DND-41 (cell line): Measurements from ENCODE around the gene CHST12.

ENCODE experiments used
- CTCF ChIP-seq: IDR thresholded peaks from 2 replicates; pipeline ENCODE4 v1.5.1; 2012; ENCODE audit warnings: borderline replicate concordance, low read length, moderate library complexity, mild to moderate bottlenecking; ENCODE audit not compliant: poor library complexity, severe bottlenecking; ENCODE audit errors: extremely low read depth
- EZH2 ChIP-seq: IDR thresholded peaks from 3 replicates; pipeline ENCODE4 v1.6.1; 2012; ENCODE audit warnings: borderline replicate concordance, low read depth, mild to moderate bottlenecking, moderate library complexity, low read length, inconsistent platforms; ENCODE audit not compliant: severe bottlenecking

DNA sequence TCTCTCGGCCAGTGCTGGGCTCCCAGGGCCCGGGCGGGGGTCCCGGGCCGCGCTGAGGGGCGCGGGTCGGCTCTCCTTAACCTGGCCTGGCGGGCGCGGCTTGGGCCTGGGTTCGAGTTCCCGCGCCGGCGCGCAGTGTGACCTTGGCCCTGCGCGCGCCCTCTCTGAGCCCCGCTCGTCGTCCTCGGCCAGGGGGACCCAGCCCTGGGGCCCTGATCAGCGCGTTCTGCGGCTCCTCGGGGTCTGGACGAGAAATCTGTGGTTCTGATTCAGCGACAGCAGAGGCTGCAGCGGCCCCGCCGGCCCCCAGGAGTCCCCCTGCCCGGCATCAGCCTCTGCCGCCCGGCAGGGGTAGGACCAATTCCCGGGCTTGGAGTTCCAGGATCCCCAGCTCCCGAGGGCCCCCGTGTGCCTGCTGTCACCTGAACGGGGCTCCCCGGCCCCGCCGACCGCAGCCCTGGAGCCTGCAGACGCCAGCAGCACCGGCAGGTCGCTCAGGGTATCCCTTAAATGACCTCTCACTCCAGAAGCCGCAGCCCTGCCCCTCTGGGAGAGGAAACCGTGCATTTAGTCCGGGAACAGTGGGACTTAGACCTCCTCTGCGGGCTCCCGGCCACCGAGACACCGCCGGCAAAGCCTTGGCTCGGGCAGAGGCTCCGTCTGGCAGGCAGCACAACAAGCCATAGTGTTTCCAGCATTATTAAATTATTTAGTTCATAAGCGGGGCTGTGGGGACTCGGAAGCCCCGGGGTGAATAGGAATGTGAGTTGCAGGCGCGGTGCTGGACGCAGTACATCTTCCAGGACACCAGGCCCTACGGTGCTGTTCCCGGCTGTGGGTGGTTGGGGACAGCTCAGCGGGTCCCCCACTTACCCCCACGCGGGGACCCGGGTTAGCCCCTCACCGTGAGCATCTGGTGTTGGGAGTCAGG, 572 bp downstream of the CHST12 start:
- TF ChIP-seq CTCF (peak; percentile 4), EZH2 (no peak)
